ENCODE results near the gene GPR153. TPM values are rescaled to one million over a fixed set of nuclear protein-coding genes. Genes with fewer than 3 reads are reported as not detected.

GPR153 gene
- polyA plus RNA-seq, 1 of the 3 experiments (the other 2 are of a cell fraction): 6.6 TPM

DNA sequence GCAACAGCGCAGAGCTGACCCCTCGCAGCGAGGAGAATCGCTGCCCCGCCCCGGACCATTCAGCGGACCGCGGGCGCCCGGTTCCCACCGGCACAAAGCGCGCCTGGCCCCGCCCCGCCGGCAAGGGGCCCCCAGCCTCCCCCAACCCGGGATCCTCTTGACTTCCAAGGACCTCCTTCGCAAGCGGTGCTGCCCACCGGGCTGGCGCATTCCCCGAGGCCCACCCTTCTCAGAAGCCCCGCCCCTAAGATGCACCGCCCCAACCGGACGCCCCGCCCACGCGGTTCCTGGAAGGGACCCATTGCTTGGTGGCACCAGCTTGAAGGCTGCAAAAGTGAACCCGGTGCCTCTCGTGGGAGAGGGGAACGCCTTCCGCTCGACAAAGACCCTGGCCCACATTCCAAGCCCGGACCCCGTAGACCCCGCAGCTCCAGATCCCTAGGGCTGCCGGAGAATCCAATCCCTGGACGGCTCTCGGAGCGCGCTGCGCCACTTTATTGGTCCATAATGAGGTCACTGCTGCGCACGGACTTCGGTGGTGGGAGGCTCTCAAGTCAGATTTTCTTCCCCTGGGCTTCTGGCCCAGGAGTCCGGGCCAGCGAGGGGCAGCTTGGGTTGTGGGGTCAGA lies 14.9 kb downstream of the GPR153 start:
- no peak overlapping the region for H3K9ac ChIP-seq
- TF ChIP-seq, protein P1, sequence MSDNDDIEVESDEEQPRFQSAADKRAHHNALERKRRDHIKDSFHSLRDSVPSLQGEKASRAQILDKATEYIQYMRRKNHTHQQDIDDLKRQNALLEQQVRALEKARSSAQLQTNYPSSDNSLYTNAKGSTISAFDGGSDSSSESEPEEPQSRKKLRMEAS (IDR thresholded peaks at IDR 0.05; ENCODE audit: low read depth): no peak
- TF ChIP-seq NRF1 (IDR thresholded peaks at IDR 0.05; ENCODE audit: low read depth, low read length): peak; percentile 22; the same call in 1 of the 2 replicates
- TF ChIP-seq, protein P2, sequence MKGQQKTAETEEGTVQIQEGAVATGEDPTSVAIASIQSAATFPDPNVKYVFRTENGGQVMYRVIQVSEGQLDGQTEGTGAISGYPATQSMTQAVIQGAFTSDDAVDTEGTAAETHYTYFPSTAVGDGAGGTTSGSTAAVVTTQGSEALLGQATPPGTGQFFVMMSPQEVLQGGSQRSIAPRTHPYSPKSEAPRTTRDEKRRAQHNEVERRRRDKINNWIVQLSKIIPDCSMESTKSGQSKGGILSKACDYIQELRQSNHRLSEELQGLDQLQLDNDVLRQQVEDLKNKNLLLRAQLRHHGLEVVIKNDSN (IDR thresholded peaks at IDR 0.05; ENCODE audit: borderline replicate concordance, low read depth): no peak
- no peak for TF ChIP-seq JUND (IDR thresholded peaks at IDR 0.05)
- no peak for TF ChIP-seq TAF1 (IDR thresholded peaks at IDR 0.05; ENCODE audit: borderline replicate concordance, low read depth, low read length)
- no peaks in the 10 kb centered on the region for H3F3A ChIP-seq (replicated peaks; ENCODE audit: insufficient read depth)
- H4K20me1 ChIP-seq (ENCODE audit: insufficient read depth): peaks cover 3% of the 10 kb centered on the region; the same call in 1 of the 2 replicates
- H3K9me2 ChIP-seq: no peaks in the 10 kb centered on the region
- H3K27ac ChIP-seq (ENCODE audit: low read depth in 2 of 2, low read length in 1 of 2): peak overlapping the region in 1 of 2 experiments; percentile 76; a peak in 2 of 4 replicates
- POLR2A ChIA-PET: interaction anchor here (0.7 to 1.9 kb wide), 10 partner anchors 10 to 212 kb away, joined by 3 to 5 read pairs (median 3); partner anchors contain the start of gene ICMT
- no peaks in the 10 kb centered on the region for H3K27me3 ChIP-seq (ENCODE audit: insufficient read depth)
- H3K9me3 ChIP-seq: no peaks in the 10 kb centered on the region
- peak overlapping the region; percentile 29 to 44; a peak in 3 of 4 replicates for H3K4me3 ChIP-seq (ENCODE audit: low read depth in 2 of 2, low read length in 1 of 2)
- WGBS (ENCODE audit: low lambda C conversion rate): 1% methylated on average over 27 of the region's 49 CpGs
- no peaks in the 10 kb centered on the region for H3K36me3 ChIP-seq (replicated peaks in 1 of 2; ENCODE audit: control insufficient read depth in 1 of 2, insufficient read depth in 2 of 2, low read length in 1 of 2)
- peak; percentile 95 for DNase-seq
- CTCF ChIA-PET: interaction anchor here (0.6 to 9.5 kb wide), 74 partner anchors 9 to 355 kb away, joined by 3 to 318 read pairs (median 6); partner anchors contain the start of genes ACOT7, CHD5, HES2 and ICMT
- H2AFZ ChIP-seq (ENCODE audit: low read depth): no peak overlapping the region
- peak overlapping the region; percentile 65 for H3K4me2 ChIP-seq
- no peaks in the 10 kb centered on the region for H3K79me2 ChIP-seq (ENCODE audit: insufficient read depth)
- no peaks in the 10 kb centered on the region; a peak in 1 of 4 replicates for H3K4me1 ChIP-seq (ENCODE audit: control insufficient read depth in 1 of 2, insufficient read depth in 2 of 2, low read depth in 1 of 2, low read length in 1 of 2)

DNA sequence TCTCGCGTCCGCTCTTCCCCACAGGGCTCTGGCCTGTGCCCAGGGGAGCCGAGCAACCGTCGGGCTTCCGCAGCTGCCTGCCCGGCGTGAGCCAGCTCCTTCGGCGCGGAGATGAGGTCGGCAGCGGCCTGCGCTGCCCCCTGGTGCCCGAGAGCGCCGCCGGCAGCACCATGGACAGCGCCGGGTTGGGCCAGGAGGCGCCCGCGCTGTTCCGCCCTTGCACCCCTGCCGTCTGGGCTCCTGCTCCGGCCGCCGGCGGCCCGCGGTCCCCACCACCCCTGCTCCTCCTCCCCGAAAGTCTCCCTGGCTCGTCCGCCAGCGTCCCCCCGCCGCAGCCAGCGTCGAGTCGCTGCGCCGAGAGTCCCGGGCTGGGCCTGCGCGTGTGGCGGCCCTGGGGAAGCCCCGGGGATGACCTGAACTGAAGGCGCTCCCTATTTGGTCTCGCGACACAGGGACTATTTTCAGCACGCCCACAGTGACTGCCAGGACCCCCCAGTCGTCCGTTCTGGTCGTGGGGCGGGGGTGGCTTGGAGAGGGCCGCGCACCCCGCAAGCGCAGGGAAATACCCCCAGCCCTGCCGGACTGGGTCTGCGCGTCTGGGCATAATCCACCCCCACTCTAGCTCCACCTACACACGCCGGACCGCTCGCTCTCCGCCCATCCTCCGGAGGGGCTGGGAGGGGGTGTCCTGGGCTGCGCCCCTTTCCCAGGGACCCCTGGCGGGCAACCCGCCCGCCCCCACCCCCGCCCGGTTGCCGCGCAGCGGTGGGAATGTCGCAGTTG lies 15.6 kb downstream of the GPR153 start:
- Histone ChIP-seq H3K27ac (ENCODE audit: low read depth in 2 of 2, low read length in 1 of 2) (peak overlapping the region in 1 of 2 experiments; percentile 76; a peak in 2 of 4 replicates), H3F3A (replicated peaks; ENCODE audit: insufficient read depth) (no peaks in the 10 kb centered on the region), H4K20me1 (ENCODE audit: insufficient read depth) (peaks cover 3% of the 10 kb centered on the region; the same call in 1 of the 2 replicates), H3K36me3 (replicated peaks in 1 of 2; ENCODE audit: control insufficient read depth in 1 of 2, insufficient read depth in 2 of 2, low read length in 1 of 2) (no peaks in the 10 kb centered on the region), H3K4me3 (ENCODE audit: low read depth in 2 of 2, low read length in 1 of 2) (peak overlapping the region; percentile 44 to 48), H3K9me3 (no peaks in the 10 kb centered on the region), H3K79me2 (ENCODE audit: insufficient read depth) (no peaks in the 10 kb centered on the region), H3K4me1 (ENCODE audit: control insufficient read depth in 1 of 2, insufficient read depth in 2 of 2, low read depth in 1 of 2, low read length in 1 of 2) (no peaks in the 10 kb centered on the region; a peak in 1 of 4 replicates), H3K9me2 (no peaks in the 10 kb centered on the region), H2AFZ (ENCODE audit: low read depth) (no peak overlapping the region), H3K27me3 (ENCODE audit: insufficient read depth) (no peaks in the 10 kb centered on the region), H3K9ac (no peak overlapping the region), H3K4me2 (peak overlapping the region; percentile 65; the same call in 1 of the 2 replicates)
- POLR2A ChIA-PET: interaction anchor here (0.7 to 1.9 kb wide), 11 partner anchors 10 to 211 kb away, joined by 3 to 5 read pairs (median 3); partner anchors contain the start of gene ICMT
- CTCF ChIA-PET: interaction anchor here (0.6 to 9.5 kb wide), 58 partner anchors 8 to 270 kb away, joined by 3 to 318 read pairs (median 6); partner anchors contain the start of genes GPR153, HES2, ICMT and NPHP4
- peak; percentile 91 for DNase-seq
- WGBS (ENCODE audit: low lambda C conversion rate): 1% methylated on average over 16 of the region's 79 CpGs
- TF ChIP-seq RCOR1 (IDR thresholded peaks at IDR 0.05; ENCODE audit: low read length) (0 out of 2 replicates have a peak, but pooled peaks have one; percentile 42), EZH2phosphoT487 (IDR thresholded peaks at IDR 0.05; ENCODE audit: borderline replicate concordance, low read depth) (no peak), GATA2 (CRISPR knock-in tag; IDR thresholded peaks at IDR 0.05) (no peak), MXI1 (IDR thresholded peaks at IDR 0.05; ENCODE audit: low read depth, low read length) (peak; percentile 26; the same call in 1 of the 2 replicates), FOXJ3 (CRISPR knock-in tag; IDR thresholded peaks at IDR 0.05) (no peak), SIN3A (IDR thresholded peaks at IDR 0.05; ENCODE audit: borderline replicate concordance, low read depth, low read length) (peak; percentile 85; the same call in 1 of the 2 replicates), FOSL2 (IDR thresholded peaks at IDR 0.05; ENCODE audit: borderline replicate concordance, low read depth) (no peak), NRF1 (IDR thresholded peaks at IDR 0.05; ENCODE audit: low read depth, low read length) (peak; percentile 36; the same call in 1 of the 2 replicates)
- TF ChIP-seq, protein P3, sequence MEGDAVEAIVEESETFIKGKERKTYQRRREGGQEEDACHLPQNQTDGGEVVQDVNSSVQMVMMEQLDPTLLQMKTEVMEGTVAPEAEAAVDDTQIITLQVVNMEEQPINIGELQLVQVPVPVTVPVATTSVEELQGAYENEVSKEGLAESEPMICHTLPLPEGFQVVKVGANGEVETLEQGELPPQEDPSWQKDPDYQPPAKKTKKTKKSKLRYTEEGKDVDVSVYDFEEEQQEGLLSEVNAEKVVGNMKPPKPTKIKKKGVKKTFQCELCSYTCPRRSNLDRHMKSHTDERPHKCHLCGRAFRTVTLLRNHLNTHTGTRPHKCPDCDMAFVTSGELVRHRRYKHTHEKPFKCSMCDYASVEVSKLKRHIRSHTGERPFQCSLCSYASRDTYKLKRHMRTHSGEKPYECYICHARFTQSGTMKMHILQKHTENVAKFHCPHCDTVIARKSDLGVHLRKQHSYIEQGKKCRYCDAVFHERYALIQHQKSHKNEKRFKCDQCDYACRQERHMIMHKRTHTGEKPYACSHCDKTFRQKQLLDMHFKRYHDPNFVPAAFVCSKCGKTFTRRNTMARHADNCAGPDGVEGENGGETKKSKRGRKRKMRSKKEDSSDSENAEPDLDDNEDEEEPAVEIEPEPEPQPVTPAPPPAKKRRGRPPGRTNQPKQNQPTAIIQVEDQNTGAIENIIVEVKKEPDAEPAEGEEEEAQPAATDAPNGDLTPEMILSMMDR (IDR thresholded peaks at IDR 0.05): peak; percentile 65
- TF ChIP-seq, protein P4, sequence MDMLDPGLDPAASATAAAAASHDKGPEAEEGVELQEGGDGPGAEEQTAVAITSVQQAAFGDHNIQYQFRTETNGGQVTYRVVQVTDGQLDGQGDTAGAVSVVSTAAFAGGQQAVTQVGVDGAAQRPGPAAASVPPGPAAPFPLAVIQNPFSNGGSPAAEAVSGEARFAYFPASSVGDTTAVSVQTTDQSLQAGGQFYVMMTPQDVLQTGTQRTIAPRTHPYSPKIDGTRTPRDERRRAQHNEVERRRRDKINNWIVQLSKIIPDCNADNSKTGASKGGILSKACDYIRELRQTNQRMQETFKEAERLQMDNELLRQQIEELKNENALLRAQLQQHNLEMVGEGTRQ (IDR thresholded peaks at IDR 0.05; ENCODE audit: borderline replicate concordance, low read depth, low read length): no peak
- TF ChIP-seq, protein P1 (IDR thresholded peaks at IDR 0.05; ENCODE audit: low read depth): peak; percentile 38; the same call in 1 of the 2 replicates

Measured in SK-N-SH (cell line).